IMR-90 (cell line): Measurements from ENCODE around the gene HIVEP3.

Experiments used
- CHD1 ChIP-seq: IDR thresholded peaks from 2 replicates; pipeline ENCODE4 v1.6.1; 2012; ENCODE audit warnings: low read depth, low read length, improper control_type of control experiment
- FOS ChIP-seq: fragments of 150-350 bp; IDR thresholded peaks from 2 replicates; pipeline ENCODE4 v1.6.1; 2016; ENCODE audit warnings: low read depth, low read length
- MXI1 ChIP-seq: IDR thresholded peaks from 2 replicates; pipeline ENCODE4 v1.6.1; 2012; ENCODE audit warnings: low read depth, mild to moderate bottlenecking, low read length, moderate library complexity, borderline replicate concordance
- RCOR1 ChIP-seq: IDR thresholded peaks from 2 replicates; pipeline ENCODE4 v1.6.1; 2012; ENCODE audit warnings: mild to moderate bottlenecking, low read length, improper control_type of control experiment; ENCODE audit not compliant: insufficient replicate concordance
- RFX5 ChIP-seq: IDR thresholded peaks from 2 replicates; pipeline ENCODE4 v1.8.0; 2012; ENCODE audit warnings: low read depth, mild to moderate bottlenecking, low read length, moderate library complexity
- SMC3 ChIP-seq: fragments of 150-350 bp; IDR thresholded peaks from 2 replicates; pipeline ENCODE4 v1.6.1; 2016; ENCODE audit warnings: low read depth, mild to moderate bottlenecking, antibody characterized with exemption, low read length, moderate library complexity
- TF ChIP-seq, protein P1 (sequence below): fragments of 150-350 bp; IDR thresholded peaks from 2 replicates; pipeline ENCODE4 v1.6.1; 2017; ENCODE audit warnings: mild to moderate bottlenecking, antibody characterized with exemption, low read length, low read depth
- TF ChIP-seq, protein P2 (sequence below): conservative IDR thresholded peaks from 2 replicates; pipeline ENCODE4 v1.5.1; 2012; ENCODE audit warnings: mild to moderate bottlenecking, low read depth, low read length, improper control_type of control experiment

DNA sequence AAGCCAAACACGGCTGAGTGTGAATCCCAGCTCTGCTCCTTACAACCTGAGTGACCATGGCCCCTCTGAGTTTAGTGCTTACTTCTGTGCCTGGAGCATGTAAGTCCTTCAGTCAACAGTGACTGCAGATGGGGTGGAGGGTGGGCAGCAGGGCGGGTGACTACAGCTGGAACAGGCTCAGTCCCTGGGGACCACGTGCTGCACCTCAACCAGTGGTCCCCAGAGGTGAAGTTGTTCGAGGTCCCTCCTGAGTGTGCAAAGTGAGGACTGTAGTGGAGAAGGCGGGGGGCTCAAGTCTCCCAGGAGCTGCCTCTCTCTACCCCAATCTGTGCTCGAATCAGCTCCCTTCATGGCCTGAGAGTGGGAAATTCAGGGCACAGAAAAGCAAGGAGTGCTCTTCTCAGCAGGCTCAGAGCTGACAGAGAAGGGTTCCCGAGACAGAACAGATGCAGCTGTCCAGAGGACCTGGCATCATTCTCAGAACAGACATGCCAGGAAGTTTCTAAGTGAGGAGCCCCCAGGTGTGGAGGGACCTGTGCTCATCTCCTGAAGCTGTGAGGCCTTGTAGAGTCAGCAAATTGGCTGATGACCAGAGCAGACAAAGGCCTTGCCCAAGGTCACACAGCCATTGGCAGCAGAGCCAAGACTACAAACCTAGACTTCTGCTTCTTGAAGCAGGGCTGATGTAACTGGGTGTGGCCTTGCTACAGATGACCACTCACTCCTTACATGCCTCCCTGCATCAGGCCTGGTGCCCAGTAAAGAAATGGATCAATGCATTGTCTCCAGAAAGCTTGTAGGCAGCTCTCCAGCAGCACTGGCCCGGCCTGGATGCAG lies 372.5 kb downstream of the HIVEP3 start:
- TF ChIP-seq, protein P1, sequence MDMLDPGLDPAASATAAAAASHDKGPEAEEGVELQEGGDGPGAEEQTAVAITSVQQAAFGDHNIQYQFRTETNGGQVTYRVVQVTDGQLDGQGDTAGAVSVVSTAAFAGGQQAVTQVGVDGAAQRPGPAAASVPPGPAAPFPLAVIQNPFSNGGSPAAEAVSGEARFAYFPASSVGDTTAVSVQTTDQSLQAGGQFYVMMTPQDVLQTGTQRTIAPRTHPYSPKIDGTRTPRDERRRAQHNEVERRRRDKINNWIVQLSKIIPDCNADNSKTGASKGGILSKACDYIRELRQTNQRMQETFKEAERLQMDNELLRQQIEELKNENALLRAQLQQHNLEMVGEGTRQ = no peak
- no peak for TF ChIP-seq RCOR1
- TF ChIP-seq, protein P2, sequence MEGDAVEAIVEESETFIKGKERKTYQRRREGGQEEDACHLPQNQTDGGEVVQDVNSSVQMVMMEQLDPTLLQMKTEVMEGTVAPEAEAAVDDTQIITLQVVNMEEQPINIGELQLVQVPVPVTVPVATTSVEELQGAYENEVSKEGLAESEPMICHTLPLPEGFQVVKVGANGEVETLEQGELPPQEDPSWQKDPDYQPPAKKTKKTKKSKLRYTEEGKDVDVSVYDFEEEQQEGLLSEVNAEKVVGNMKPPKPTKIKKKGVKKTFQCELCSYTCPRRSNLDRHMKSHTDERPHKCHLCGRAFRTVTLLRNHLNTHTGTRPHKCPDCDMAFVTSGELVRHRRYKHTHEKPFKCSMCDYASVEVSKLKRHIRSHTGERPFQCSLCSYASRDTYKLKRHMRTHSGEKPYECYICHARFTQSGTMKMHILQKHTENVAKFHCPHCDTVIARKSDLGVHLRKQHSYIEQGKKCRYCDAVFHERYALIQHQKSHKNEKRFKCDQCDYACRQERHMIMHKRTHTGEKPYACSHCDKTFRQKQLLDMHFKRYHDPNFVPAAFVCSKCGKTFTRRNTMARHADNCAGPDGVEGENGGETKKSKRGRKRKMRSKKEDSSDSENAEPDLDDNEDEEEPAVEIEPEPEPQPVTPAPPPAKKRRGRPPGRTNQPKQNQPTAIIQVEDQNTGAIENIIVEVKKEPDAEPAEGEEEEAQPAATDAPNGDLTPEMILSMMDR = no peak
- TF ChIP-seq RFX5 = no peak
- no peak for TF ChIP-seq FOS
- no peak for TF ChIP-seq SMC3
- TF ChIP-seq MXI1 = no peak
- TF ChIP-seq CHD1 = no peak
